Right renal pelvis (tissue), 4 donors: ENCODE measurements around the gene MRPS27. TPM values are rescaled to one million over a fixed set of nuclear protein-coding genes. Genes with fewer than 3 reads are reported as not detected.

ENCODE experiments used
- DNase-seq, 4 donors: peaks; one replicate each; pipeline ENCODE4 v3.0.0-alpha.2; 2013; ENCODE audit warnings: low read depth in 4 of 4, low spot score in 3 of 4, missing footprints in 1 of 4
- polyA plus RNA-seq, 4 donors: library from polyadenylated mRNA; unstranded; fragments of 120-200 nt; gene quantifications; one replicate each; pipeline ENCODE4 v1.2.1, GENCODE V29; 2013; ENCODE audit not compliant: insufficient read length in 4 of 4

The MRPS27 gene
- polyA plus RNA-seq, 4 donors = 63.4 to 73.8 (median 70.4) TPM

DNA sequence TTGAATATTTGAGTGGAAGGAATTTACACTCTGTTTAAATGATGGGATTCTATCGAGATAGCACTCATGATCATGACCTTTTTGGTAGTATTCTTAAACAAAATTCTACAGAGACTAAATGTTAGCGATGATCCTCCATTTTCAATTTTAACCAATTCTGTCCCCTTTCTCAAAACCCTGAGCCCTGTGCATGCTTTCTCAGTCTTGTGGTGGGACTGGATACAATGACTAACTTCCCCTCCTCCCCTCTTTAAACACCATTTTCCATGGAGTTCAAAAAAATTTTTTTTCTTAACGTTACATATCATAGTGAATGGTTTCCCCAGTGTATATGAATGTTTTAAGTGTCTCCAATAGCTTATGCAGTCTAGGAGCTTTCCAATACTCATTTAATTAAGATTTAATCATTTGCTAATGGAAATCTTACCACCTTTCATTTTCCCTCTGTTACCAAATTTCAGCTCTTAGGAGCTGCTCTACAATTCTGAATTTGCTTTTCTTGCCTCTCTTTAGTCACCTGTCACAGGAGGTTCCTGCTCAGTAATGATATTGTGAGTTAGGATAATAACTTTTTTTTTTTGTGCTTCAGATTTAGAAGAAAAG is 111.6 kb downstream of the MRPS27 start:
- no peak for DNase-seq

DNA sequence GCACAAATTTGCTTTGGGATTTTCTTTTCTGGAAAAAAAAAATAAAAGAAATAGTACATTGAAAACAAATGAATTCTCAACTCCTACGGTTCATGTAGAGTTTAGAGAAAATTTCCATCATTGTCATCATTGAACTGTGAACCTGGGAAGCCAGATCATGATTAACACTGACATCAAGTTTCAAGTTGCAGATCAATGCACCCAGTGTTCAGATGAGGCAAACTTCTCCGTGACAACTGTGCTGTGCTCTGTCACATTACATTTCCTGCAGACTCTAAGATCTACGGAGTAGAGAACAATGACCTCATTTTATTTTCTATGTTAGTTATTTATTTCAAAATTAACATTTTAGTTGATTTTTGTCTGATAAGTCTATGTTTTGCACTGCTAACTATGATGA is 113.0 kb downstream of the MRPS27 start:
- DNase-seq = no peak

- no peak for DNase-seq
These were observed 113.9 kb downstream of the MRPS27 start for GRCh38 chr5:72206160-72206559.

DNA sequence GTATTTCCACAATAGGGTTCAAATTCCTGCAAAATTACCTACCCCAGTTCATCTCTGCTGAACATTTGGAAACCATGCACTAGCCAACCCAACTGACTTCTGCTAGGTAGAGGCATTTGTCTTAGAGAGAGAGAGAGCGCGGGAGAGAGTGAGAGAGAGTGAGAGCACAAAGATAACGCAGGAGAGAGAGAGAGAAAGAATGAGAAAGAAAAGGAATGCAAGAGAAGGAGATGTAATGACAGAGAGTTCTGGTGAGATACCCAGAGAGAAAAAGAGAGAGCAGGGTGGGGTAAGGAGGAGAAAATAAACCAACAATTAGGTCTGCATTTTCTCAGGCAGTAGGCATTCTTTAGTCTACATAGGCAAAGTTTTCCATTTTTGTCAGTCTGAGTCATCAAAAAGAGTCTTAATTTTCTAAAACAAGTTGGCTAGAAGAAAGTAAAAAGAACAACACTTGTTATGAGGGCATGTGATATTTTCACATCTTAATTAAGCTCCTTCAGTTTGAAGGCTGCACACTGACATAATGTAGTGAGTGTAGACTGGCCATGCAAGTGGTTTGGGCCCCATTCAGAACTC is 114.5 kb downstream of the MRPS27 start:
- no peak for DNase-seq

DNA sequence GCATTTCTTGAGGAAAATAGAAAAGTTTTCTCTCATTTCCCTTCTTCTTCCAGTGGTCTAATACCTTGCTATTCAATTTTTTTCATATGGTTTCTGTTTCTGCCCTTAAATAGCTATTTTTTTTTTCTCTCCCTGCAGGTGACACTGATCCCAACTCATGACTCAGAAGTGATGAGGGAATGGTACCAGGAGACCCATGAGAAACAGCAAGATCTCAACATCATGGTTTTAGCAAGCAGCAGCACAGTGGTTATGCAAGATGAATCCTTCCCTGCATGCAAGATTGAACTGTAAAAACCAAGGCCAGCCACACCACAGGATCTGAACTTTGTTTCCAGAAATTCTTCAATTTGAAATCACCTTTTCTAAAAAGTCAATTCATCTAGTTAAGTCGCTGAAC is 115.1 kb downstream of the MRPS27 start:
- DNase-seq = no peak

GRCh38 chr5:72203251-72203845 is 116.7 kb downstream of the MRPS27 start:
- DNase-seq = no peak

- DNase-seq = no peak
These were observed 117.7 kb downstream of the MRPS27 start for GRCh38 chr5:72202331-72202825.

- no peak for DNase-seq
These were observed 120.4 kb downstream of the MRPS27 start for GRCh38 chr5:72199681-72200080.

- no peak for DNase-seq
These were observed 122.6 kb downstream of the MRPS27 start for GRCh38 chr5:72197393-72197792.

- DNase-seq = no peak
These were observed 124.5 kb downstream of the MRPS27 start for GRCh38 chr5:72195581-72195980.

GRCh38 chr5:72194846-72195245 is 125.2 kb downstream of the MRPS27 start:
- DNase-seq = no peak

DNA sequence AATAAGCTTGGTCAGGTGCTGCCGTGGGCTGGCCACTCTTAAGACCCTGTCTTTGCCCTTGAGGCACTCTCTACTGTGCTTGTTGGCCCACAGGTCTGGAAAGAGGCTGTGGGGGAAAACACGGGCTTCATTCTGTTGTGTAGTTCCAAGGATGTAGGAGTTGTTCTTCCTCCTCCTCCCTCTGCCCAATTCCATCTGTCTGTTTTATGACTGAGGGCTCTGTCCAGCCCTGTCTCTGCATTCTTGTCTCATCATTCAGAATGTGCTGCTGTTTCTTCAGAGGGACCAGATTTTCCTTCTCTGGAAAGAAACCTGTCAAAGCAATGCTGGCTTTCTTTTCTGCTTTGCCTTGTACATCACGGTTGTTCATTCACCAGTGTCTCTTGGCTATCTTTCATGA is 128.6 kb downstream of the MRPS27 start:
- no peak for DNase-seq

- DNase-seq = no peak
These were observed 130.9 kb downstream of the MRPS27 start for GRCh38 chr5:72189146-72189545.

GRCh38 chr5:72188166-72188565 is 131.9 kb downstream of the MRPS27 start:
- no peak for DNase-seq

- DNase-seq = no peak
These were observed 132.5 kb downstream of the MRPS27 start for GRCh38 chr5:72187388-72188075.

DNA sequence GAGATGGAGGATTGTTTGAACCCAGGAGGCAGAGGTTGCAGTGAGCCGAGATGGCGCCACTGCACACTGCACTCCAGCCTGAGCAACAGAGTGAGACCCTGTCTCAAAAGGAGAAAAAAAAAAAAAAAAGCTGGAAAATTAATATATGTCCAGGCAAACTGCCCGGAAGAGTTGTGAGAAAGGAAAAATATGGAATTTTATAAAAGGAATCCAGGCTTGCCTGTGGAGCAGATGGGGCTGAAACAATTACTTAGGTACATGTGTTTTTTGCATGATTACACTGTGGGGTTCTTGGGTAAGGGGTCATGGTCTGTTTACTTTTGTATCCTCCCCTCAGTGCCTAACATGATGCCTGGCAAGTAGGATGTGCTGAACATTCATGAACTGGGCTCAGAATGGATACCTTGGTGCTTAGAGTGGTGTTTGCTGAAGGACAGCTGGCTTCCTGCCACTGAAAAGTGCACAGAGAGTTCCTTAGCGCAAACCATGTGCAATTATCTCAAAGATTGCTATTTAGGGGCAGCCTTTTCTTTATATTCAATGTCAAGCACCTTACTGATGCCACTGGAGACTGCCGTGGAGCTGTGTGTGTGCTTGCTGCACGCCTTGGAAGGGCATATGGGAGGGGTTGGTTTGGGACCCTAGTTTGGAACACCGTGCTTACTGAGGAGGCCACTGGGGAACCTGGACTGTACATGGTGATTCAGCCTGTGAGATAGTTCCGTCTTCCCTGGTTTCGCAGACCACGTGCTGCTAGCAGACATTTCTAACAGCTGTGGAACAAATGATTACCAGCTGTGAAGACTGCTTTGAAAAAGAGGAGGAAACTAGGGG is 134.3 kb downstream of the MRPS27 start:
- no peak for DNase-seq

DNA sequence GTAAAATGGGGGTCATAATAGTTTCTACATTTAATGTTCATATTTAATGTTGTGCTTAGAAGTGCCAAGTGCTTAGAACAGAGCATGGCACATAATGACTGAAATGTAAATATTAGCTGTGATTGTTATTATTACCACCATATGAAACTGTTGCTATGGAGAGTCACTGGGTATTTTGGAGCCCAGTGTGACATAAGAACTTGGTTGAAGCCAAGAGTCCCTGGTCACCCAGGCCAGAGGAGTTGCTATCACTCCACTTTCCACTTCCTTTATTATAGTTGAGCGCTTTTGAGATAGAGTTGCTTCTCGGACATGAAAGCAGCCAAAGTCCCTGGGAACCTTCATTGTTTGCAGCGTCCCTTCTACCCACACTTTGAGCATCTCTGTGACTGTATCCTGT is 135.6 kb downstream of the MRPS27 start:
- DNase-seq = no peak

DNA sequence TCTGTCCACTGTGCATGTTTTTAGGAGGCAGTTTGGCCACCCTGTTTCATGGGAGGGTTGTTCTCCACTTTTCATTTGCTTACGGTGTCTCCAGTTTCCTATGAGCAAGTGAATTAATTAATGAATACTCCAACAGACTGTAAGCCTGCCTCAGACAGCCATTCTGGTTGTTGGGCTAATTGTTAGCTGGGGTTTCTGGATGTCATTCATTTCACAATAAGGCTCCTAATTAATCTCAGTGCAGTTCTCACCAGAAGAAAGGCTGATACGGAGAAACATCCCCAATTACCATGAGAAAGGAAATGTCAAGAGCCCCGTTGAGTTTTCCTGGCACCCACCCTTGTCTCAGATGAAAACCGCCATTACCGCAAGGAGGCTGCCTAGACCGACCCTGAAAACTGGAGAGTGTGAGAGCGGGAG is 136.9 kb downstream of the MRPS27 start:
- no peak for DNase-seq

- no peak for DNase-seq
These were observed 137.4 kb downstream of the MRPS27 start for GRCh38 chr5:72182686-72183085.

- no peak for DNase-seq
These were observed 139.1 kb downstream of the MRPS27 start for GRCh38 chr5:72180925-72181324.
